Caco-2 (cell line): ENCODE data around the gene TTN. TPM values are rescaled to one million over a fixed set of nuclear protein-coding genes. Genes with fewer than 3 reads are reported as not detected.

ENCODE experiments used
- BruUV-seq: library from RNA; stranded (reverse); fragments of 400-500 nt; replicated peaks from 2 replicates; lab custom pipeline; 2021; lab: Mats Ljungman, UMichigan
- CTCF ChIA-PET: fragments of 300-600 bp; sonication (Branson Sonifier 250); formaldehyde crosslinking; loops from one replicate; lab custom pipeline; 2022; ENCODE audit warnings: antibody characterized with exemption; lab: Charles Lee
- POLR2A ChIA-PET: fragments of 300-600 bp; sonication (Branson Sonifier 250); formaldehyde crosslinking; loops from one replicate; lab custom pipeline; 2022; ENCODE audit warnings: antibody characterized with exemption; lab: Charles Lee
- DNase-seq, 2 experiments: peaks; one replicate each; pipeline versions ENCODE4 v3.0.0 to v3.0.0-alpha.2; 2020 to 2022
- H3K27me3 ChIP-seq: replicated peaks from 2 replicates; pipeline ENCODE4 v1.6.0; 2011; ENCODE audit warnings: low read length; ENCODE audit not compliant: control insufficient read depth, insufficient read depth
- H3K36me3 ChIP-seq: 2 replicates; pipeline ENCODE4 v1.5.1; 2011; ENCODE audit warnings: low read length; ENCODE audit not compliant: control insufficient read depth, insufficient read depth
- H3K4me1 ChIP-seq: fragments of 250-450 bp; sonication (Bioruptor Pico); 2 replicates; pipeline ENCODE4 v1.5.1; 2020; ENCODE audit warnings: mild to moderate bottlenecking
- H3K4me3 ChIP-seq: 2 replicates; pipeline ENCODE4 v1.5.1; 2011; ENCODE audit warnings: low read depth, mild to moderate bottlenecking, control low read depth, low read length
- H3K9me3 ChIP-seq: fragments of 250-450 bp; sonication (Bioruptor Pico); 2 replicates; pipeline ENCODE4 v1.5.1; 2020; ENCODE audit warnings: mild to moderate bottlenecking, moderate library complexity
- H3K27ac Mint-ChIP-seq: one replicate; pipeline ENCODE4 v1.8.0; 2022; ENCODE audit warnings: mixed read lengths; ENCODE audit not compliant: unreplicated experiment
- H3K27me3 Mint-ChIP-seq: one replicate; pipeline ENCODE4 v1.8.0; 2022; ENCODE audit warnings: mixed read lengths; ENCODE audit not compliant: insufficient read depth, unreplicated experiment
- H3K36me3 Mint-ChIP-seq: one replicate; pipeline ENCODE4 v1.8.0; 2022; ENCODE audit warnings: mild to moderate bottlenecking, mixed read lengths; ENCODE audit not compliant: insufficient read depth, unreplicated experiment
- H3K4me1 Mint-ChIP-seq: one replicate; pipeline ENCODE4 v1.8.0; 2022; ENCODE audit warnings: low read depth, mixed read lengths; ENCODE audit not compliant: unreplicated experiment
- H3K4me3 Mint-ChIP-seq: one replicate; pipeline ENCODE4 v1.8.0; 2022; ENCODE audit warnings: mild to moderate bottlenecking, moderate library complexity, mixed read lengths; ENCODE audit not compliant: unreplicated experiment
- H3K9me3 Mint-ChIP-seq: one replicate; pipeline ENCODE4 v1.8.0; 2022; ENCODE audit warnings: mixed read lengths; ENCODE audit not compliant: unreplicated experiment
- intact Hi-C: fragments of 100-400 bp; cut with micrococcal nuclease; formaldehyde crosslinking; loops from one replicate; pipeline ENCODE4 v1.10.0; 2022; ENCODE audit not compliant: unreplicated experiment
- total RNA-seq: library from RNA; stranded (reverse); gene quantifications from 2 replicates; pipeline ENCODE4 v1.2.3, GENCODE V29; 2022
- TF ChIP-seq, protein P1 (sequence below), 2 experiments: fragments of 200-600 bp in 1 of 2; IDR thresholded peaks; 1 replicate in 1 of 2; 2 replicates in 1 of 2; pipeline versions ENCODE4 v1.5.1 to v1.8.0; 2011 to 2022; ENCODE audit warnings: antibody characterized with exemption in 1 of 2, control low read depth in 1 of 2, inconsistent platforms in 1 of 2, low read depth in 1 of 2, low read length in 1 of 2, mild to moderate bottlenecking in 1 of 2, moderate library complexity in 1 of 2; ENCODE audit not compliant: insufficient read depth in 1 of 2, severe bottlenecking in 1 of 2, unreplicated experiment in 1 of 2

Gene TTN
- total RNA-seq, 1 experiment from 2014 or later = 9.3 TPM

DNA sequence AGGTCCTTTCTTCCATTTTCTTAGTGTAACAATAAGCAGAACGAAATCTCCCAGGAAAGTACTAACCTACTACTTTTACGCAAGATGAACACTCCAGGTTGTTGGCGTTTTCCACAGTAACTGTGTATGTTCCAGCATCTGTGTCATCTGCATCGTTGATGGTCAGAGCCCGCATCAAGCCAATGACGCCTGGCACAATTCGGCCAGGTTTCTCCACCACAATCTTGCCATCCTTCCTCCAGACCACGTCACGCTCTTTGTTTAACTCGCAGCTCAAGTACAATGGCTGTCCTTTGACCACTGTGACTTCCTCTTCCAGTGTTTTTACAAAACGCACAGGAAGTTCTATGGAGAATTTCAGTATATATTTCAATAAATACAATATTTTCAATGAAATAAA is 171.3 kb downstream of the TTN start:
- no peaks in the 10 kb centered on the region for H3K9me3 ChIP-seq
- H3K27me3 ChIP-seq = no peaks in the 10 kb centered on the region; the same call in 1 of the 2 replicates
- Mint-ChIP-seq H3K9me3 (no peaks in the 10 kb centered on the region), H3K27ac (no peak overlapping the region), H3K4me1 (no peaks in the 10 kb centered on the region), H3K27me3 (no peaks in the 10 kb centered on the region), H3K4me3 (no peak overlapping the region), H3K36me3 (peaks cover under 1% of the 10 kb centered on the region)
- no peaks in the 10 kb centered on the region for H3K36me3 ChIP-seq
- TF ChIP-seq, protein P1, sequence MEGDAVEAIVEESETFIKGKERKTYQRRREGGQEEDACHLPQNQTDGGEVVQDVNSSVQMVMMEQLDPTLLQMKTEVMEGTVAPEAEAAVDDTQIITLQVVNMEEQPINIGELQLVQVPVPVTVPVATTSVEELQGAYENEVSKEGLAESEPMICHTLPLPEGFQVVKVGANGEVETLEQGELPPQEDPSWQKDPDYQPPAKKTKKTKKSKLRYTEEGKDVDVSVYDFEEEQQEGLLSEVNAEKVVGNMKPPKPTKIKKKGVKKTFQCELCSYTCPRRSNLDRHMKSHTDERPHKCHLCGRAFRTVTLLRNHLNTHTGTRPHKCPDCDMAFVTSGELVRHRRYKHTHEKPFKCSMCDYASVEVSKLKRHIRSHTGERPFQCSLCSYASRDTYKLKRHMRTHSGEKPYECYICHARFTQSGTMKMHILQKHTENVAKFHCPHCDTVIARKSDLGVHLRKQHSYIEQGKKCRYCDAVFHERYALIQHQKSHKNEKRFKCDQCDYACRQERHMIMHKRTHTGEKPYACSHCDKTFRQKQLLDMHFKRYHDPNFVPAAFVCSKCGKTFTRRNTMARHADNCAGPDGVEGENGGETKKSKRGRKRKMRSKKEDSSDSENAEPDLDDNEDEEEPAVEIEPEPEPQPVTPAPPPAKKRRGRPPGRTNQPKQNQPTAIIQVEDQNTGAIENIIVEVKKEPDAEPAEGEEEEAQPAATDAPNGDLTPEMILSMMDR (IDR thresholded peaks at IDR 0.05; ENCODE audit: insufficient read depth in 1 of 2, low read depth in 1 of 2, low read length in 1 of 2, severe bottlenecking in 1 of 2, unreplicated experiment in 1 of 2) = no peak
- DNase-seq = no peak
- POLR2A ChIA-PET = interaction anchor here (0.5 kb wide), 1 partner anchor 1370 kb away, joined by 3 read pairs; no protein-coding TSS in a partner anchor
- BruUV-seq = TSS peak; percentile 19
- no peaks in the 10 kb centered on the region for H3K4me1 ChIP-seq
- intact Hi-C loops = no loop called here
- CTCF ChIA-PET = no interaction called here
- no peak overlapping the region for H3K4me3 ChIP-seq

DNA sequence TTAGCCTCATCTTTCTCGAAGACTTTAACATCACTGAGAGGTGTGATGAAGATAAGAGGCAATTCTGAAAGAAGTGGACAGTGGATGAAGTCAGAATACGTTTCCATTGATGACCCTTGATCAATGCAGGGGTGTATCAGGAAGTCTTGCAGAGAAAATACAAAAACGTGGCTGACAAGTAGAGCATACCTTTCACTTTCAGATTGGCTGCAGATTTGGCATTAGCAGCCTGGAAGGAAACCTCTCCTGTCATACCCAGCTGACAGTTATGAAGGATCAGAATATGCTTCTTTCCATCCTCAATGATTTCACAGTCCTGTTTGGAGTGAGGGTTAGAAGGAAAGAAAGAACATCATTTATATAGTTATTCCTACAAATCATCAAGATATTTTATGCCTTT is 174.5 kb downstream of the TTN start:
- Mint-ChIP-seq H3K36me3 (peaks cover 4% of the 10 kb centered on the region), H3K4me3 (no peak overlapping the region), H3K27ac (no peak overlapping the region), H3K9me3 (no peaks in the 10 kb centered on the region), H3K27me3 (no peaks in the 10 kb centered on the region), H3K4me1 (no peaks in the 10 kb centered on the region)
- Histone ChIP-seq H3K36me3 (no peaks in the 10 kb centered on the region), H3K4me3 (no peak overlapping the region), H3K9me3 (no peaks in the 10 kb centered on the region), H3K27me3 (no peaks in the 10 kb centered on the region; the same call in 1 of the 2 replicates), H3K4me1 (no peaks in the 10 kb centered on the region)
- CTCF ChIA-PET = no interaction called here
- TF ChIP-seq, protein P1 (IDR thresholded peaks at IDR 0.05; ENCODE audit: insufficient read depth in 1 of 2, low read depth in 1 of 2, low read length in 1 of 2, severe bottlenecking in 1 of 2, unreplicated experiment in 1 of 2) = no peak
- POLR2A ChIA-PET = no interaction called here
- no peak for DNase-seq
- no TSS peak for BruUV-seq
- intact Hi-C loops = no loop called here

DNA sequence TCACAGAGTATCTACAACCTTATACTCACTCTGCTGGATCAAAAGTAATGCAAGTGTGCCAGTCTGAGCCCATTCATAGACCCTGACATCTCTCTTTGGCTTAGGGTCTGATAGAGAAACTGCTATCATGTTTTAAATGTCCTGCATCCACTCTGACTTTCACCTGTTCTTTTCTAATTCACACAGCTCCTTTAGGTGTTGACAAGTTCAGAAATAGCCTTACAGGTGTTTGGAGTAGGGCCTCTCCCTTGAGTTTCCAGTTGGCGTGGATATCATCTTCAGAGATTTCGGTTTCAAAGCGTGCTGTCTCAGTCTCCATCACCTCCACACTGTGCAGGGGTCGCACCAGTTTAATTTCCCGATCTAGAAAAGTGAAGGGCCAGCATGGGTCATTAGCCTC is 176.6 kb downstream of the TTN start:
- peaks cover 4% of the 10 kb centered on the region for H3K36me3 Mint-ChIP-seq
- H3K27me3 Mint-ChIP-seq = no peaks in the 10 kb centered on the region
- CTCF ChIA-PET = no interaction called here
- no TSS peak for BruUV-seq
- TF ChIP-seq, protein P1 (IDR thresholded peaks at IDR 0.05; ENCODE audit: insufficient read depth in 1 of 2, low read depth in 1 of 2, low read length in 1 of 2, severe bottlenecking in 1 of 2, unreplicated experiment in 1 of 2) = no peak
- no peak overlapping the region for H3K4me3 Mint-ChIP-seq
- no peaks in the 10 kb centered on the region for H3K9me3 ChIP-seq
- no peaks in the 10 kb centered on the region for H3K36me3 ChIP-seq
- H3K4me3 ChIP-seq = no peak overlapping the region
- no peaks in the 10 kb centered on the region for H3K4me1 Mint-ChIP-seq
- H3K27me3 ChIP-seq = no peaks in the 10 kb centered on the region; the same call in 1 of the 2 replicates
- POLR2A ChIA-PET = no interaction called here
- no peaks in the 10 kb centered on the region for H3K4me1 ChIP-seq
- no peak for DNase-seq
- intact Hi-C loops = no loop called here
- no peak overlapping the region for H3K27ac Mint-ChIP-seq
- no peaks in the 10 kb centered on the region for H3K9me3 Mint-ChIP-seq
